HEK293T (cell line): ENCODE measurements around the gene RASSF4.

ENCODE experiments used
- BHLHE40 ChIP-seq: fragments of 450-650 bp; IDR thresholded peaks from 2 replicates; pipeline ENCODE4 v1.6.1; 2016; ENCODE audit warnings: mild to moderate bottlenecking, moderate library complexity, borderline replicate concordance
- CTBP1 ChIP-seq: fragments of 450-650 bp; IDR thresholded peaks from 2 replicates; pipeline ENCODE4 v1.6.1; 2016; ENCODE audit warnings: borderline replicate concordance
- FOXA1 ChIP-seq: fragments of 450-650 bp; IDR thresholded peaks from 2 replicates; pipeline ENCODE4 v1.6.1; 2016; ENCODE audit warnings: mild to moderate bottlenecking
- FOXK2 ChIP-seq: fragments of 450-650 bp; IDR thresholded peaks from 2 replicates; pipeline ENCODE4 v1.6.1; 2016; ENCODE audit warnings: mild to moderate bottlenecking
- FOXM1 ChIP-seq: fragments of 450-650 bp; IDR thresholded peaks from 2 replicates; pipeline ENCODE4 v1.6.1; 2017; ENCODE audit warnings: mild to moderate bottlenecking, borderline replicate concordance
- L3MBTL2 ChIP-seq: fragments of 450-650 bp; conservative IDR thresholded peaks from 2 replicates; pipeline ENCODE4 v1.6.1; 2016; ENCODE audit warnings: mild to moderate bottlenecking
- LEF1 ChIP-seq: fragments of 450-650 bp; IDR thresholded peaks from 2 replicates; pipeline ENCODE4 v1.6.1; 2017; ENCODE audit warnings: mild to moderate bottlenecking, borderline replicate concordance
- SP1 ChIP-seq: fragments of 450-650 bp; IDR thresholded peaks from 2 replicates; pipeline ENCODE4 v1.6.1; 2017
- SUZ12 ChIP-seq: fragments of 450-650 bp; IDR thresholded peaks from 2 replicates; pipeline ENCODE4 v1.6.1; 2016; ENCODE audit warnings: mild to moderate bottlenecking
- ZNF384 ChIP-seq: fragments of 450-650 bp; IDR thresholded peaks from 2 replicates; pipeline ENCODE4 v1.6.1; 2016
- TF ChIP-seq, protein P1 (sequence below): fragments of 450-650 bp; IDR thresholded peaks from 2 replicates; pipeline ENCODE4 v1.6.1; 2016

DNA sequence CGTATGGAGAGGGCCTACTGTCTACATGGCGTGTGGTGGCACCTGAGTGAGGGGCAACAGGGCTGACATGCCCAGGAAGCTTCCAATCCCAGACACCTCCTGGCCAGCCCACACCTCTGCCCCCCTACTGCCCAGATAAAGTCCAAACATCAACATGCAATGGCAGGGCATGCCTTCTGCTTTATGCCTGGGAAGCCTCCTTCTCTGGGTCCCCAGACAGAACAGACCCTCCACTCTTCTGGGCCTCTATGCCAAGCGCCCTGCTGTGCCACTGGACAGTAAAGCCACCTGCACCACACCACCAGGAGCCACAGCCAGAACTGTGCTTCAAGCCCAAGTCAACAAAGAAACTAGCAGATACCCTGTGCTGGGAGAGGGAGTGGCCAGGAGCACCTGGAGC lies 36.0 kb upstream of the RASSF4 start:
- TF ChIP-seq FOXA1 = no peak
- no peak for TF ChIP-seq LEF1
- TF ChIP-seq SP1 = no peak
- TF ChIP-seq, protein P1, sequence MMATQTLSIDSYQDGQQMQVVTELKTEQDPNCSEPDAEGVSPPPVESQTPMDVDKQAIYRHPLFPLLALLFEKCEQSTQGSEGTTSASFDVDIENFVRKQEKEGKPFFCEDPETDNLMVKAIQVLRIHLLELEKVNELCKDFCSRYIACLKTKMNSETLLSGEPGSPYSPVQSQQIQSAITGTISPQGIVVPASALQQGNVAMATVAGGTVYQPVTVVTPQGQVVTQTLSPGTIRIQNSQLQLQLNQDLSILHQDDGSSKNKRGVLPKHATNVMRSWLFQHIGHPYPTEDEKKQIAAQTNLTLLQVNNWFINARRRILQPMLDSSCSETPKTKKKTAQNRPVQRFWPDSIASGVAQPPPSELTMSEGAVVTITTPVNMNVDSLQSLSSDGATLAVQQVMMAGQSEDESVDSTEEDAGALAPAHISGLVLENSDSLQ = no peak
- no peak for TF ChIP-seq ZNF384
- no peak for TF ChIP-seq FOXM1
- TF ChIP-seq BHLHE40 = no peak
- TF ChIP-seq L3MBTL2 = no peak
- no peak for TF ChIP-seq SUZ12
- no peak for TF ChIP-seq FOXK2
- no peak for TF ChIP-seq CTBP1
